ENCODE data around the gene GRB14.
"Not testable (repeated sequence)": the region's sequence is repeated elsewhere in the genome, so short reads cannot be mapped to it uniquely, and the experiment has no call there.

GRB14 gene

GRCh38 chr2:164495491-164496223, 125.6 kb downstream of the GRB14 start:
- peak; percentile 95 for DNase-seq (ENCODE audit: low spot score)

- no peak for DNase-seq (ENCODE audit: low spot score)
Measured at GRCh38 chr2:164485541-164485940, 135.7 kb downstream of the GRB14 start.

- DNase-seq (ENCODE audit: low spot score), result peak; percentile 66
Measured at GRCh38 chr2:164479460-164479859, 141.8 kb downstream of the GRB14 start.

GRCh38 chr2:164478205-164478604, 143.1 kb downstream of the GRB14 start:
- DNase-seq (ENCODE audit: low spot score), result no peak

- no peak for DNase-seq (ENCODE audit: low spot score)
Measured at GRCh38 chr2:164474873-164475272, 146.4 kb downstream of the GRB14 start.

GRCh38 chr2:164473021-164473420, 148.3 kb downstream of the GRB14 start:
- DNase-seq (ENCODE audit: low spot score), result no peak

GRCh38 chr2:164465047-164465446, 156.2 kb downstream of the GRB14 start:
- not testable (repeated sequence) for DNase-seq (ENCODE audit: low spot score)

- DNase-seq (ENCODE audit: low spot score), result no peak
Measured at GRCh38 chr2:164464376-164464775, 156.9 kb downstream of the GRB14 start.

- DNase-seq (ENCODE audit: low spot score), result no peak
Measured at GRCh38 chr2:164458792-164459191, 162.5 kb downstream of the GRB14 start.

- no peak for DNase-seq (ENCODE audit: low spot score)
Measured at GRCh38 chr2:164457271-164457670, 164.0 kb downstream of the GRB14 start.

- peak; percentile 7 for DNase-seq (ENCODE audit: low spot score)
Measured at GRCh38 chr2:164456619-164457018, 164.7 kb downstream of the GRB14 start.

- DNase-seq (ENCODE audit: low spot score), result no peak
Measured at GRCh38 chr2:164453656-164454305, 167.5 kb downstream of the GRB14 start.

GRCh38 chr2:164450278-164450677, 171.0 kb downstream of the GRB14 start:
- DNase-seq (ENCODE audit: low spot score), result no peak

GRCh38 chr2:164449706-164450105, 171.6 kb downstream of the GRB14 start:
- no peak for DNase-seq (ENCODE audit: low spot score)

GRCh38 chr2:164447660-164448059, 173.6 kb downstream of the GRB14 start:
- DNase-seq (ENCODE audit: low spot score), result no peak

Measured in pons (tissue), 1 donor.